ENCODE results near the gene PRKCH. TPM values are rescaled to one million over a fixed set of nuclear protein-coding genes. Genes with fewer than 3 reads are reported as not detected.

The PRKCH gene
- total RNA-seq, 6 experiments from 2014 or later: 5.0 to 12.1 (median 8.8) TPM

- H3K36me3 ChIP-seq: no peaks in the 10 kb centered on the region
- 7% methylated on average over 4 of the region's 4 CpGs for WGBS (ENCODE audit: insufficient coverage, low coverage, low lambda C conversion rate, missing lambda C conversion rate)
- no peak for DNase-seq
- H3K27me3 ChIP-seq: no peaks in the 10 kb centered on the region
- peaks cover 0 to 37% (median 21%) of the 10 kb centered on the region in 4 donors for H3K4me1 ChIP-seq
- intact Hi-C loops (cut with DNase I): no loop called here
- peak overlapping the region; percentile 59 to 85 (median 84) for H3K27ac ChIP-seq
- no peak for TF ChIP-seq POLR2A (IDR thresholded peaks at IDR 0.05)
- TF ChIP-seq CTCF (IDR thresholded peaks at IDR 0.05): no peak
- no peaks in the 10 kb centered on the region for H3K9me3 ChIP-seq
- peak; percentile 21 to 56 (median 42) for ATAC-seq
- no peak overlapping the region for H3K4me3 ChIP-seq
These were observed 202.9 kb downstream of the PRKCH start for GRCh38 chr14:61524211-61524806.

- Histone ChIP-seq H3K4me3 (no peak overlapping the region), H3K27ac (peak overlapping the region; percentile 59 to 85 (median 84)), H3K36me3 (no peaks in the 10 kb centered on the region), H3K27me3 (no peaks in the 10 kb centered on the region), H3K9me3 (no peaks in the 10 kb centered on the region), H3K4me1 (peaks cover 0 to 37% (median 21%) of the 10 kb centered on the region in 4 donors)
- intact Hi-C loops (cut with DNase I): no loop called here
- DNase-seq (no peak), ATAC-seq (no peak)
- TF ChIP-seq POLR2A (IDR thresholded peaks at IDR 0.05): no peak
- no peak for TF ChIP-seq CTCF (IDR thresholded peaks at IDR 0.05)
- no CpG with 5 or more reads among the region's 1 CpG for WGBS (ENCODE audit: insufficient coverage, low coverage, low lambda C conversion rate, missing lambda C conversion rate)
These were observed 203.5 kb downstream of the PRKCH start for GRCh38 chr14:61524936-61525292.

GRCh38 chr14:61525293-61526011 is 204.1 kb downstream of the PRKCH start:
- peaks cover 0 to 37% (median 21%) of the 10 kb centered on the region in 4 donors for H3K4me1 ChIP-seq
- intact Hi-C loops (cut with DNase I): no loop called here
- no peak overlapping the region for H3K4me3 ChIP-seq
- TF ChIP-seq CTCF (IDR thresholded peaks at IDR 0.05): no peak
- no peak for TF ChIP-seq POLR2A (IDR thresholded peaks at IDR 0.05)
- H3K36me3 ChIP-seq: no peaks in the 10 kb centered on the region
- DNase-seq (peak; percentile 67 to 76 (median 71)), ATAC-seq (peak; percentile 64 to 70 (median 66))
- H3K27me3 ChIP-seq: no peaks in the 10 kb centered on the region
- H3K9me3 ChIP-seq: no peaks in the 10 kb centered on the region
- WGBS (ENCODE audit: insufficient coverage, low coverage, low lambda C conversion rate, missing lambda C conversion rate): 31% methylated on average over 9 of the region's 16 CpGs
- peak overlapping the region; percentile 59 to 85 (median 84) for H3K27ac ChIP-seq

- Histone ChIP-seq H3K4me1 (peaks cover 0 to 37% (median 21%) of the 10 kb centered on the region in 4 donors), H3K36me3 (no peaks in the 10 kb centered on the region), H3K4me3 (no peak overlapping the region), H3K27ac (peak overlapping the region; percentile 59 to 85 (median 84)), H3K27me3 (no peaks in the 10 kb centered on the region), H3K9me3 (no peaks in the 10 kb centered on the region)
- 40% methylated on average over 4 of the region's 9 CpGs for WGBS (ENCODE audit: insufficient coverage, low coverage, low lambda C conversion rate, missing lambda C conversion rate)
- DNase-seq: peak; percentile 54 to 81 (median 71)
- TF ChIP-seq CTCF (IDR thresholded peaks at IDR 0.05) (peak in 1 of 4 donors; percentile 16), POLR2A (IDR thresholded peaks at IDR 0.05) (no peak)
- intact Hi-C loops (cut with DNase I): no loop called here
- ATAC-seq: peak; percentile 61 to 82 (median 72)
These were observed 205.3 kb downstream of the PRKCH start for GRCh38 chr14:61526405-61527312.
